GM18520 (cell line): ENCODE data around the gene PSMA6.
"Not testable (repeated sequence)": the region's sequence is repeated elsewhere in the genome, so short reads cannot be mapped to it uniquely, and the experiment has no call there.

ENCODE experiments used
- ATAC-seq: cut with Tn5 transposase; IDR thresholded peaks from one replicate; pipeline ENCODE4 v1.9.1; 2021; ENCODE audit not compliant: unreplicated experiment

The PSMA6 gene

GRCh38 chr14:35341751-35342488, 49.7 kb downstream of the PSMA6 start:
- no peak for ATAC-seq

GRCh38 chr14:35342489-35343010, 50.4 kb downstream of the PSMA6 start:
- no peak for ATAC-seq

GRCh38 chr14:35343702-35344101, 51.5 kb downstream of the PSMA6 start:
- no peak for ATAC-seq

GRCh38 chr14:35344107-35344807, 52.1 kb downstream of the PSMA6 start:
- ATAC-seq, result no peak

GRCh38 chr14:35346738-35347322, 54.6 kb downstream of the PSMA6 start:
- ATAC-seq, result no peak

- no peak for ATAC-seq
These were observed 55.3 kb downstream of the PSMA6 start for GRCh38 chr14:35347323-35348043.

- not testable (repeated sequence) for ATAC-seq
These were observed 55.8 kb downstream of the PSMA6 start for GRCh38 chr14:35348044-35348380.

GRCh38 chr14:35349496-35350365, 57.5 kb downstream of the PSMA6 start:
- ATAC-seq, result no peak

- ATAC-seq, result no peak
These were observed 59.3 kb downstream of the PSMA6 start for GRCh38 chr14:35351497-35351896.

- ATAC-seq, result no peak
These were observed 59.7 kb downstream of the PSMA6 start for GRCh38 chr14:35351897-35352273.

- ATAC-seq, result no peak
These were observed 60.4 kb downstream of the PSMA6 start for GRCh38 chr14:35352274-35353233.

- ATAC-seq, result no peak
These were observed 61.4 kb downstream of the PSMA6 start for GRCh38 chr14:35353409-35354172.

GRCh38 chr14:35355235-35355634, 63.1 kb downstream of the PSMA6 start:
- ATAC-seq, result not testable (repeated sequence)

GRCh38 chr14:35355981-35356841, 64.0 kb downstream of the PSMA6 start:
- ATAC-seq, result no peak

- ATAC-seq, result not testable (repeated sequence)
These were observed 67.5 kb downstream of the PSMA6 start for GRCh38 chr14:35359655-35360054.

- no peak for ATAC-seq
These were observed 68.9 kb downstream of the PSMA6 start for GRCh38 chr14:35361141-35361480.

- ATAC-seq, result no peak
These were observed 70.3 kb downstream of the PSMA6 start for GRCh38 chr14:35362450-35362849.

GRCh38 chr14:35362911-35363374, 70.8 kb downstream of the PSMA6 start:
- no peak for ATAC-seq
